HT1080 (cell line): ENCODE measurements around the gene SREK1. TPM values are rescaled to one million over a fixed set of nuclear protein-coding genes. Genes with fewer than 3 reads are reported as not detected.
A peak's percentile ranks its signal among the peaks of the same experiment; 100 is the strongest.

Source experiments
- DNase-seq: peaks from one replicate; pipeline ENCODE4 v3.0.0-alpha.2; 2015; ENCODE audit warnings: low read depth
- total RNA-seq: library from RNA; depleted of rRNA; stranded (reverse); fragments of >200 nt; shearing (Covaris generic); gene quantifications from 2 replicates; pipeline ENCODE4 v1.2.3, GENCODE V29; 2014

Gene SREK1
- total RNA-seq, 1 experiment from 2014 or later, result 87.6 TPM

- no peak for DNase-seq
Measured at GRCh38 chr5:66161356-66161755, 17.3 kb downstream of the SREK1 start.

GRCh38 chr5:66164044-66164790, 20.1 kb downstream of the SREK1 start:
- no peak for DNase-seq

GRCh38 chr5:66168226-66168625, 24.1 kb downstream of the SREK1 start:
- no peak for DNase-seq

DNA sequence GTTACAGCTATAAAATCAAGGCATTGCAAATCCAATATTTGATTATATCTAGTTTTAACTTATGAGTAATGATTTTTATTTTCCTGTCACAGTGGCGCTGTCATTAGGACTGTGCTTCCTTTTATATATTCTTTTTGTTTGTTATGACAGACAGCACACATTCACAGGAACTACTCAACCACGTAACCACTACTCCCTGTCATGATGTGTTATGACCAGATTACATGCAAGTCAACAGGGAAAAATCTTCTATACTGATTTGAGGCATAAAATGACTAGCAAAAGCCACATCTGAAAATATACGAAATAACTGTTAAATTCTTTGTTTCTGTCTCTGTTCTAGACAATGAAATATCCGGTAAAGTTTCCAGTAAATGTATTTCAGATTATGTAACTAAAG, 25.4 kb downstream of the SREK1 start:
- DNase-seq, result no peak

DNA sequence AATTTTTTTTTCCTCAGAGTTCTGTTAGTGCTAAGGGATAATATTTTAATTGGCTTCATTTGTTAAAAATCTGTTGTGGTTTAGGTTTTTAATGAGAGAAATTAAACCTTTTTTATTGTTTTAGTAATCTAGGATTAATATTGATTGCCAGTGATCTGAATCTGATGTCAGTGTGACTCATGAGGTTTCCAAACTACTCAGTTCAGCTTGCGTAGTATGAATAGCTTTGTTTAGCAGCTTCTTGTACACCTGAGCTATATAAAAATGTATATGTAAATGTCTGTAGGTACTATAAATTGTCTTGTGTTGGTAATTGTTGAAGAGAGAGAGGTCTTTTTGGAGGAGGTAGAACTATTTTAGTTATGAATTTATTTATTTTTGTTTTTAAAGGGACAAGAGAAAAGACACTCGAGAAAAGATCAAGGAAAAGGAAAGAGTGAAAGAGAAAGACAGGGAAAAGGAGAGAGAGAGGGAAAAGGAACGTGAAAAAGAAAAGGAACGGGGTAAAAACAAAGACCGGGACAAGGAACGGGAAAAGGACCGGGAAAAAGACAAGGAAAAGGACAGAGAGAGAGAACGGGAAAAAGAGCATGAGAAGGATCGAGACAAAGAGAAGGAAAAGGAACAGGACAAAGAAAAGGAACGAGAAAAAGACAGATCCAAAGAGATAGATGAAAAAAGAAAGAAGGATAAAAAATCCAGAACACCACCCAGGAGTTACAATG, 26.3 kb downstream of the SREK1 start:
- no peak for DNase-seq

DNA sequence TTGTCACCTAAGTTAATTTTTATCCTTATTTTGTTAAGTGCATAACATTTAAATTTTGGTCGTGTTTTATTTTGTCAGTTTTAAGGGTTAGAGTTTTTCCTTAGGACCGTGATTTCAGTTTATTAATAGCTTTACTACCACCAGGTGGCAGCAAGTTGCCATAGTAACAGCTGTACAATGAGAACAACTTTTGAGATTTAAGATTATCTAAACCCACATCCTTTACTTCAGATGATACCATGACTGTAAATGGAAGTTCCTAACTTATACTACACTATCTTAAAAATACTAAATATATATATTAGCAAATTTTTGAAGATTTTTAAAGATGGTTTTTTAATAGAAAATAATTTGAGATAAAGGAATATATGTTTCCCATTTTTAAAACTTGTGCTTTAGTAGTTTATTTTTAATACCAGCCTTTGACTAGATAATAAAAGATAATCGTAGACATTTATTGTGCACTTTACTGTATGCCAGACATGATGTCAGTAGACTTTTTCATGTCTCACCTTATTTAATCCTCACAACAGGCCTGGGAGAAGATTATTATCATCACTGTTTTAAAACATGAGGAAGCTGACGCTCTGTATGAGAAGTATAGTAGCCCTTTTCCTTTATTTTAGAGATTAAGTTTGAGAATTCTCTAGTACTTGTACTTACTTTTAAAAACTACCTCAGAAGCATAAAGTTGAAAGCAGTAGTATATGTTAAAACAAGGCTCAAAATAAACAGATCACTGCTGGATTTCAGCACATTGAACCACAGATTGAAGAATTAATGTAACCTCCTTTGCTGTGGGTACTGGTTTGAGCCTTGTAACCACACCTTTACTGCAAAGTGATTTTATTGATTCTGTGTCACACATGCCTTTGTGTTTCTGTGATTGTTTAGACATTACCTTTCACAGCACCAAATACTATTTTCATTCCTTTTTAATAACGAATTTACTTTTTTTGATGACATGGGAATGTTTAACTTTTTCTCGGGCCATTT, 27.5 kb downstream of the SREK1 start:
- DNase-seq, result peak; percentile 47

- no peak for DNase-seq
Measured at GRCh38 chr5:66174338-66174737, 30.2 kb downstream of the SREK1 start.

GRCh38 chr5:66178799-66179198, 34.7 kb downstream of the SREK1 start:
- no peak for DNase-seq

DNA sequence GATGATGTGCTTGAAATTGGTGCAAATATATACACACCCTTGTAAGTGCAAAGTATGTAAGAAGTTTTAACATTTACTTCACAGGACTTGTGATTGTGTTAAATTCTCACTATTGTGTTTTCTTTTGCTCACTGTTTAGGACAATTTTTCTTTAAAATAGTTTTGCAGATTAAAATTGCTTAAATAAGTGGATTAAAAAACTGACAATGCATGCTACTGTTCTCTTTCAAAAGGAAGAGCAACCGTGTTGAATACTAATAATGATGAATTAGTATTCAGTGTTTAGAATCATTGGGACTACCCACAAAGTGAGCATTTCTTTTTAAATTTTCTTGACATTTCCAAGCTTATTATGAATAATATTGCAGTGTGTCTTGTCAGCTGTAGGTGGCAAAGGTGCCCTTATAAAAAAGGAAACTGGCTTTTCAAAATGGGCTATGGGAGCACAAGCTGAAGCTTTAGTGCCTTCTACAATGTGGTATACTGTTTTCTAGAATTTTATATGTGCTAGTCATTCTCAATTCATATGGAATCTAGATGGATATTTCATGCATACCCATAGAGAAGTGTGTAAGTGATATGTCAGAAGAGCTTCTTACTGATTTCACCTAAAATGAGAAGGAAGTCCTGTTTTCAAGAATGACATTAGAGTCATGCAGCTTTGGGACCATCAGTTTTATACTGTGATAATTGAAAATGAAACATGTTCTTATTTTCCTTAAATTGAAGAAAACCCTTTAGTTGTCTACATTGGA, 35.4 kb downstream of the SREK1 start:
- DNase-seq, result no peak

GRCh38 chr5:66180282-66181155, 36.4 kb downstream of the SREK1 start:
- DNase-seq, result no peak

- DNase-seq, result no peak
Measured at GRCh38 chr5:66186108-66186507, 42.0 kb downstream of the SREK1 start.

- DNase-seq, result no peak
Measured at GRCh38 chr5:66193419-66193818, 49.3 kb downstream of the SREK1 start.

GRCh38 chr5:66197764-66198405, 53.8 kb downstream of the SREK1 start:
- peak; percentile 48 for DNase-seq

GRCh38 chr5:66198837-66199236, 54.7 kb downstream of the SREK1 start:
- DNase-seq, result no peak

DNA sequence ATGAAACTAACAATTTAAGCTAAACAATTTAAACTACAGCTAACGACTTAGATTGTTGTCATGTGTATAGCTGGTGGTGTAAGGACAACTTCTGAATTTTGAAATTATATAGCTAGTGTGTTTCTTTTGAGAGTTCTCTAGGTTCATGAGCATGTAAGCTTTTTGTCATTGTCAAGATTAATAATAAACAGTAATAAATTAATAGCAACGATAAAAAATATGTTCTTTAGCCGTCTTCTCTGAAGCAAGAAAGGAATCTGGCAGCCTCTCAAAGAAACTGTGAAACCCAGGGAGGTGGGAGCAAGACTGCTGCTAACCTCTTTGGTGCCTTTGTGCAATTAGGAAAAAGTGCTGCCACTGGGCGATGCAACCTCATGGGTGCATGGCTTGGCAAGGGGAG, 59.4 kb downstream of the SREK1 start:
- no peak for DNase-seq

- no peak for DNase-seq
Measured at GRCh38 chr5:66206465-66206864, 62.4 kb downstream of the SREK1 start.

- no peak for DNase-seq
Measured at GRCh38 chr5:66207800-66208561, 63.9 kb downstream of the SREK1 start.

DNA sequence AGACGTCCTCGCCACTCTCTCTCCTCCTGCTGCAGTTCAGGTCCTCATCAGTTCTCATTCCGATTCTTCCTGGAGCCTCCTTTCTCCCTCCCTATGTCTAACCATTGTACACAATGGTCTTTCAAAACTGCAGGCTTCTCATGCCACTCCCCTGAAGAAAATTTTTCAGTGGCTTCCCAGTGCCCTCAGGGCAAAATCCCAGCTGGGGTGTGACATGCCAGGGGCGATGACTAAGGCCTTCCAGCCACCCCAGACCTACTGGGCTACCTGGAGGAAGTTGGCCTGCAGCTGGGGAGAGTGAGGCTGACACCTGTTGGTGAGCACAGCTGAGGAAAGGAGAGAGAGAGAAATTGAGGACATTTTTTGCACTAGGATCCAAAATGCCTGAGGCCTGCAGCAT, 65.2 kb downstream of the SREK1 start:
- DNase-seq, result peak; percentile 75

- DNase-seq, result no peak
Measured at GRCh38 chr5:66209794-66210193, 65.7 kb downstream of the SREK1 start.
